ENCODE measurements around the gene EHBP1.

The EHBP1 gene

DNA sequence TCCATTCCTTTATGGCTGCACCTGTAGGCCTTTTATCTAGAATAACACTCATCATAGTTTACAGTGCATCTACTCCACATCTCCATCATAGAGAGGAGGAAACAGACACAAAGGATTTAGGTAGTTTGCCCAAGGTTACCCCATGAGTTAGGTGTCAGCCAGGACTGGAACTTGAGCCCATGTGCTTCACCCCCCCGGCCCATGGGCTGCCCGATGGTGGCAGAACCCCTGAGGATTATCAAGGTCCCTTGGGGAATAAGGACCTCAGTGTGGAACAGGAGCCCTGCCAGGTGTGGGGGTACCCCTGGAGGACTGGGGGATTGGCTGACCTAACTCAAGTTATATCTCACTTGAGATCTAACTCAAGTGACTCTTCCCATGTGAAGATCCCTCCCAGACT lies 198.8 kb downstream of the EHBP1 start:
- Histone ChIP-seq H2BK120ac (ENCODE audit: insufficient read depth, low read length, poor library complexity) (no peak overlapping the region), H2AK5ac (ENCODE audit: low read length) (no peak overlapping the region), H3K14ac (ENCODE audit: low read length) (no peak overlapping the region), H3K4ac (ENCODE audit: low read depth, low read length) (no peak overlapping the region), H3K9ac (ENCODE audit: low read length) (no peak overlapping the region), H3K4me3 (ENCODE audit: low read depth, low read length) (no peak overlapping the region), H3K18ac (ENCODE audit: low read length) (no peak overlapping the region), H3K79me2 (ENCODE audit: control insufficient read depth, insufficient read depth, low read length, poor library complexity) (no peaks in the 10 kb centered on the region), H3K27me3 (ENCODE audit: insufficient read depth, low read length) (no peaks in the 10 kb centered on the region), H3K9me3 (ENCODE audit: insufficient read depth, low read depth, low read length) (no peaks in the 10 kb centered on the region), H3K27ac (ENCODE audit: low read depth, low read length) (no peak overlapping the region), H2BK12ac (ENCODE audit: low read length) (no peak overlapping the region), H3K23ac (ENCODE audit: low read length) (no peak overlapping the region), H3K79me1 (ENCODE audit: low read length) (no peaks in the 10 kb centered on the region), H2AFZ (ENCODE audit: insufficient read depth, low read length, poor library complexity) (no peak overlapping the region), H4K12ac (ENCODE audit: low read depth, low read length) (no peak overlapping the region), H3K4me2 (ENCODE audit: low read length) (no peak overlapping the region), H4K91ac (ENCODE audit: low read depth, low read length) (no peak overlapping the region), H3K36me3 (ENCODE audit: control insufficient read depth in 1 of 2, insufficient read depth in 2 of 2, low read length in 2 of 2) (peaks cover 0 to 2% of the 10 kb centered on the region in 2 experiments), H2BK5ac (ENCODE audit: low read depth, low read length, poor library complexity) (no peak overlapping the region), H3K4me1 (ENCODE audit: control insufficient read depth in 1 of 2, insufficient read depth in 2 of 2, low read length in 2 of 2) (no peaks in the 10 kb centered on the region), H4K8ac (ENCODE audit: low read depth, low read length) (no peak overlapping the region)
- WGBS (ENCODE audit: extremely low coverage, insufficient coverage, insufficient read length) = no CpG with 5 or more reads among the region's 2 CpGs
- DNase-seq = no peak

DNA sequence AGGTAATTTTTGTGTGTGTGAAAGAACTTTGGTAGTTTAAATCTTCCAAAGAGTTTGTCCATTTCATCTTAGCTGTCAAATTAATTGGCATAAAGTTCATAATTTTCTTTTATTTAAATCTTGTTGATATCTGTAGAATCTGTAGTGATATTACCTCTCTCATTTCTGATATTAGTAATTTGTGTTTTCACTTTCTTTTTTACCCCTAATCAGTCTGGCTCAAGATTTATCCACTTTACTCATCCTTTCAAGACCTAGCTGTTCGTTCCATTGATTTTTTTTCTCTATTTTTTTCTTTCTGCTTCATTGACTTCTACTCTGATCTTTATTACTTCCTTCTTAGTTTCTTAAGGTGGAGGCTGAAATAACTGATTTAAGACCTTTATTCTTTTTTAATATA lies 202.6 kb downstream of the EHBP1 start:
- H2BK120ac ChIP-seq (ENCODE audit: insufficient read depth, low read length, poor library complexity) = no peak overlapping the region
- no peak overlapping the region for H4K91ac ChIP-seq (ENCODE audit: low read depth, low read length)
- H3K4me3 ChIP-seq (ENCODE audit: low read depth, low read length) = no peak overlapping the region
- H3K4me2 ChIP-seq (ENCODE audit: low read length) = no peak overlapping the region
- no peak overlapping the region for H3K23ac ChIP-seq (ENCODE audit: low read length)
- H3K36me3 ChIP-seq (ENCODE audit: control insufficient read depth in 1 of 2, insufficient read depth in 2 of 2, low read length in 2 of 2) = no peaks in the 10 kb centered on the region
- no peak overlapping the region for H3K4ac ChIP-seq (ENCODE audit: low read depth, low read length)
- DNase-seq = no peak
- H4K12ac ChIP-seq (ENCODE audit: low read depth, low read length) = no peak overlapping the region
- no peak overlapping the region for H4K8ac ChIP-seq (ENCODE audit: low read depth, low read length)
- no peak overlapping the region for H3K27ac ChIP-seq (ENCODE audit: low read depth, low read length)
- no peak overlapping the region for H2AK5ac ChIP-seq (ENCODE audit: low read length)
- no peaks in the 10 kb centered on the region for H3K9me3 ChIP-seq (ENCODE audit: insufficient read depth, low read depth, low read length)
- no peak overlapping the region for H3K18ac ChIP-seq (ENCODE audit: low read length)
- H3K79me2 ChIP-seq (ENCODE audit: control insufficient read depth, insufficient read depth, low read length, poor library complexity) = no peaks in the 10 kb centered on the region
- H2AFZ ChIP-seq (ENCODE audit: insufficient read depth, low read length, poor library complexity) = no peak overlapping the region
- no peak overlapping the region for H2BK5ac ChIP-seq (ENCODE audit: low read depth, low read length, poor library complexity)
- no CpG with 5 or more reads among the region's 1 CpG for WGBS (ENCODE audit: extremely low coverage, insufficient coverage, insufficient read length)
- no peaks in the 10 kb centered on the region for H3K4me1 ChIP-seq (ENCODE audit: control insufficient read depth in 1 of 2, insufficient read depth in 2 of 2, low read length in 2 of 2)
- H3K79me1 ChIP-seq (ENCODE audit: low read length) = no peaks in the 10 kb centered on the region
- no peak overlapping the region for H3K9ac ChIP-seq (ENCODE audit: low read length)
- H3K27me3 ChIP-seq (ENCODE audit: insufficient read depth, low read length) = no peaks in the 10 kb centered on the region
- H3K14ac ChIP-seq (ENCODE audit: low read length) = no peak overlapping the region
- H2BK12ac ChIP-seq (ENCODE audit: low read length) = no peak overlapping the region

DNA sequence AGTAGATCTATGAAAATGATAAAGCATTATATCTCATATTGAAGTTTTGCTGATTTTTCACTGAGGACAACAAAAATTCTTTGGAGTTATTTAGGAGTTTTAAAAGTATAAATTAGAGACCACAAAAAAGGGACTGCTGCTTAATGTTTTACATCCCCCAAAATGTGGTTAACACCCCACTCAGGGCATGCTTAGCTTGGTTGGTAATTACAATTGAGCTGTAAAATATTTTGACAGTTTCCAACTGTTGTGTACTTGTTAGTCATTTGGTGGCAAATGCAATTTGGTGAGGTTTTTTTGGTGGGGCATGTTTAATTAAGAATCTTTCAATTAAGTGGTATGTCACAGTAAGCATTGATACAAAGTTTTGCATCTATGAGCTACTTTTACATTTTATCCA lies 207.8 kb downstream of the EHBP1 start:
- H4K91ac ChIP-seq (ENCODE audit: low read depth, low read length) = no peak overlapping the region
- H3K27me3 ChIP-seq (ENCODE audit: insufficient read depth, low read length) = no peaks in the 10 kb centered on the region
- H3K18ac ChIP-seq (ENCODE audit: low read length) = no peak overlapping the region
- no peak overlapping the region for H2AK5ac ChIP-seq (ENCODE audit: low read length)
- peaks cover 0 to 2% of the 10 kb centered on the region in 2 experiments for H3K4me1 ChIP-seq (ENCODE audit: control insufficient read depth in 1 of 2, insufficient read depth in 2 of 2, low read length in 2 of 2)
- no peak for DNase-seq
- no peak overlapping the region for H4K8ac ChIP-seq (ENCODE audit: low read depth, low read length)
- no peak overlapping the region for H3K14ac ChIP-seq (ENCODE audit: low read length)
- no peak overlapping the region for H2BK12ac ChIP-seq (ENCODE audit: low read length)
- no peak overlapping the region for H4K12ac ChIP-seq (ENCODE audit: low read depth, low read length)
- H3K79me1 ChIP-seq (ENCODE audit: low read length) = no peaks in the 10 kb centered on the region
- H3K23ac ChIP-seq (ENCODE audit: low read length) = no peak overlapping the region
- no peak overlapping the region for H2BK5ac ChIP-seq (ENCODE audit: low read depth, low read length, poor library complexity)
- no peak overlapping the region for H3K4ac ChIP-seq (ENCODE audit: low read depth, low read length)
- H3K79me2 ChIP-seq (ENCODE audit: control insufficient read depth, insufficient read depth, low read length, poor library complexity) = no peaks in the 10 kb centered on the region
- no peak overlapping the region for H3K27ac ChIP-seq (ENCODE audit: low read depth, low read length)
- no peak overlapping the region for H3K4me2 ChIP-seq (ENCODE audit: low read length)
- H3K36me3 ChIP-seq (ENCODE audit: control insufficient read depth in 1 of 2, insufficient read depth in 2 of 2, low read length in 2 of 2) = no peaks in the 10 kb centered on the region
- no peak overlapping the region for H3K4me3 ChIP-seq (ENCODE audit: low read depth, low read length)
- no peak overlapping the region for H2AFZ ChIP-seq (ENCODE audit: insufficient read depth, low read length, poor library complexity)
- H3K9me3 ChIP-seq (ENCODE audit: insufficient read depth, low read depth, low read length) = no peaks in the 10 kb centered on the region
- no peak overlapping the region for H2BK120ac ChIP-seq (ENCODE audit: insufficient read depth, low read length, poor library complexity)
- no peak overlapping the region for H3K9ac ChIP-seq (ENCODE audit: low read length)

DNA sequence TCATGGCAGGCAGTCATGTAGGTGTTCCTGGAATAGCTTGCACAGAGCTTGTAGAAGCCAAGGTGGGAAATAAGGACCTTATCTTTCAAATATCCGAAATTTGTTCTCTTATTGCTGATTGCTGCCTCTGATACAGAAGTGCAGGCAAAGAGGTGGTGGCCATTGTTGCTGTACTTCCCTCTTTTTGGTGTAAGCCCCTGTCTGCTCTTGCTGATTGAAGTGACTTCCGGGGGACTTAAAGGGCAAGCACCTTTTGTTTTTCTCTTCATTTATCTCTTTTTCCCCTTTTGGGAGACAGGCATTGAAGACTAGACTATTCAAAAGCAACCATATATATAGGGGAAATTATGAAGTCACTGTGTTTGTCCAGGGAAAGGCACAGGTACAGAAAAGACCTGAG lies 213.5 kb downstream of the EHBP1 start:
- Histone ChIP-seq H3K18ac (ENCODE audit: low read length) (no peak overlapping the region), H2AK5ac (ENCODE audit: low read length) (no peak overlapping the region), H3K23ac (ENCODE audit: low read length) (no peak overlapping the region), H3K9me3 (ENCODE audit: insufficient read depth, low read depth, low read length) (peaks cover 9% of the 10 kb centered on the region), H3K4me1 (ENCODE audit: control insufficient read depth in 1 of 2, insufficient read depth in 2 of 2, low read length in 2 of 2) (peaks cover 0 to 2% of the 10 kb centered on the region in 2 experiments), H4K91ac (ENCODE audit: low read depth, low read length) (no peak overlapping the region), H2BK12ac (ENCODE audit: low read length) (no peak overlapping the region), H3K36me3 (ENCODE audit: control insufficient read depth in 1 of 2, insufficient read depth in 2 of 2, low read length in 2 of 2) (peaks cover 16 to 17% of the 10 kb centered on the region in 2 experiments), H3K27ac (ENCODE audit: low read depth, low read length) (no peak overlapping the region), H4K12ac (ENCODE audit: low read depth, low read length) (no peak overlapping the region), H3K79me1 (ENCODE audit: low read length) (no peaks in the 10 kb centered on the region), H3K4me3 (ENCODE audit: low read depth, low read length) (no peak overlapping the region), H4K8ac (ENCODE audit: low read depth, low read length) (no peak overlapping the region), H3K4me2 (ENCODE audit: low read length) (no peak overlapping the region), H3K27me3 (ENCODE audit: insufficient read depth, low read length) (no peaks in the 10 kb centered on the region), H3K4ac (ENCODE audit: low read depth, low read length) (no peak overlapping the region), H3K9ac (ENCODE audit: low read length) (no peak overlapping the region), H3K79me2 (ENCODE audit: control insufficient read depth, insufficient read depth, low read length, poor library complexity) (no peaks in the 10 kb centered on the region), H2AFZ (ENCODE audit: insufficient read depth, low read length, poor library complexity) (no peak overlapping the region), H2BK120ac (ENCODE audit: insufficient read depth, low read length, poor library complexity) (no peak overlapping the region), H2BK5ac (ENCODE audit: low read depth, low read length, poor library complexity) (no peak overlapping the region), H3K14ac (ENCODE audit: low read length) (no peak overlapping the region)
- WGBS (ENCODE audit: extremely low coverage, insufficient coverage, insufficient read length) = no CpG with 5 or more reads among the region's 2 CpGs
- DNase-seq = no peak

DNA sequence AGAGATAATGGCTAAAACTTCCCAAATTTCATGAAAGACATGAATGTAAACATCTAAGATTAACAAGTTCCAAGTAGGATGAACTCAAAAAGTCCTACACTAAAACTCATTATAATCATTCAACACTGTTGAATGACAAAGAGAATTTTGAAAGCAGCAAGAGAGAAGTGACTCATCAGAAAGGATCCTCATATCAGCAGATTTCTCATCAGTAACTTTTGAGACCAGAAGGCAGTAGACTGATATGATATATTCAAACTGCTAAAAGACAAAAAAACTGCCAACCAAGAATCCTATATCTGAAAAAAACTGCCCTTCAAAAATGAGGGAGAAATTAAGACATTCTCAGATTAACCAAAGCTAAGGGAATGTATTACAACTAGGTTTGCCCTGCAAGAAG lies 214.6 kb downstream of the EHBP1 start:
- H4K91ac ChIP-seq (ENCODE audit: low read depth, low read length) = no peak overlapping the region

More for the DNA sequence above, 214.6 kb downstream of the EHBP1 start:
- Histone ChIP-seq H3K14ac (ENCODE audit: low read length) (no peak overlapping the region), H2BK120ac (ENCODE audit: insufficient read depth, low read length, poor library complexity) (no peak overlapping the region), H3K4ac (ENCODE audit: low read depth, low read length) (no peak overlapping the region), H3K27me3 (ENCODE audit: insufficient read depth, low read length) (no peaks in the 10 kb centered on the region), H3K4me3 (ENCODE audit: low read depth, low read length) (no peak overlapping the region), H3K27ac (ENCODE audit: low read depth, low read length) (no peak overlapping the region), H2BK5ac (ENCODE audit: low read depth, low read length, poor library complexity) (no peak overlapping the region), H3K79me2 (ENCODE audit: control insufficient read depth, insufficient read depth, low read length, poor library complexity) (no peaks in the 10 kb centered on the region), H3K18ac (ENCODE audit: low read length) (no peak overlapping the region), H2AFZ (ENCODE audit: insufficient read depth, low read length, poor library complexity) (no peak overlapping the region), H3K23ac (ENCODE audit: low read length) (no peak overlapping the region), H2BK12ac (ENCODE audit: low read length) (no peak overlapping the region), H3K4me1 (ENCODE audit: control insufficient read depth in 1 of 2, insufficient read depth in 2 of 2, low read length in 2 of 2) (peaks cover 0 to 2% of the 10 kb centered on the region in 2 experiments), H3K36me3 (ENCODE audit: control insufficient read depth in 1 of 2, insufficient read depth in 2 of 2, low read length in 2 of 2) (peaks cover 16 to 17% of the 10 kb centered on the region in 2 experiments), H2AK5ac (ENCODE audit: low read length) (no peak overlapping the region), H4K8ac (ENCODE audit: low read depth, low read length) (no peak overlapping the region), H3K9ac (ENCODE audit: low read length) (no peak overlapping the region), H3K4me2 (ENCODE audit: low read length) (no peak overlapping the region), H3K79me1 (ENCODE audit: low read length) (no peaks in the 10 kb centered on the region), H4K12ac (ENCODE audit: low read depth, low read length) (no peak overlapping the region), H3K9me3 (ENCODE audit: insufficient read depth, low read depth, low read length) (peaks cover 9% of the 10 kb centered on the region)
- DNase-seq = peak; percentile 4 to 60
